ENCODE results near the gene FBN1.

FBN1 gene

DNA sequence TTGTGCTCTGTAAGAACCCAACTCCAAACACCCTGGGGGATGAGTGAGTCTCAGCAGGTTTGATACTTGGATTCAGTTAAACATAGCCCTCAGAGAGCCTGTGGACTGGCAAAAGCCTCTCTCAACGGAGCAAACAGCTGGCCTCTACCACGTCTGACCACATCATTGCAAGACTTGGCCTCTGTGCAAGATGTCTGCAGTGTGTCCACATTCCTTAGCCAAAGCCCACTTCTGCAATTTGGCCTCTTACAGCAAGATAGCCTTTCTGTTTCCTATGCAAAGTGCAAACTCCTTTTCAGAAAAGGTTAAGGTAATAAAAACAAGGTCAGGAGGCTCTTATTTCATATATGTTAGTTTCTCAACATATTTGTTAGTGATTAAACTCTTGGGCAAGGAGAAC lies 27.9 kb downstream of the FBN1 start:
- DNase-seq = no peak

DNA sequence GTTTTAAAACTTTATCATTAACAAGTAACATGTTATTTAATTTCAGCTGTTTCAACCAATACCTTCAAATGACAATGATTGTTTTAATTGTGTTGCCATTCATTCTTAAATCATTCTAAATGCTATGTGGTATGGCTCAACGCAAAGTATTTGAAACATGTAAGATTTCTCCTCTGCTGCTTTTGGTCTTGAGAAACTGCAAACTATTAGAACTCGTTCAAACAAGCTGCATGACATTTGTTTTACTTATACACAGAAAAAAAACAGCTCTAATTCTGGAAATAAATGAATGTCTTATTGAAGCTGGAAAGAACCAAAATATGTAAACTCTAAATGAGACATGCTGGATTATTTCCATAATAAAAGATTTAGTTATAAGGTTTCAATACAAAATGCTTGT lies 29.3 kb downstream of the FBN1 start:
- DNase-seq = no peak

DNA sequence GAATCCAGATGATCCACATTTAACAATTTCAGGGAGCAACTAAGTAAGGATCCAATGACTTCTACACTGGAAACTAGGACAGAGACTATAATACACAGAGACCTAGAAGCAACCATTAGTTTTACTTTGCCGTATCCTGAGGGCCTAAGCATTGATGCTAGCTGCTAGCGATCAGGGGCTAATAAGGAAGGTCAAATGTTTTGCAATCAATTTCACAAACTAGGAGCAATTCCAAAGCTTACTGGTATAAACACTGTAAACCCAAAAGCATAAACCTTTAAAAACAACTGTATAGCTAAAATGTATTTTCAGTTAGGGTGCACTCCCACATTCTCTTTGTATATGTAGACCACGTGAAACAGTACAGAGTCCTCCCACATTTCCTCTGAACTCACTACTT lies 31.5 kb downstream of the FBN1 start:
- DNase-seq = no peak

DNA sequence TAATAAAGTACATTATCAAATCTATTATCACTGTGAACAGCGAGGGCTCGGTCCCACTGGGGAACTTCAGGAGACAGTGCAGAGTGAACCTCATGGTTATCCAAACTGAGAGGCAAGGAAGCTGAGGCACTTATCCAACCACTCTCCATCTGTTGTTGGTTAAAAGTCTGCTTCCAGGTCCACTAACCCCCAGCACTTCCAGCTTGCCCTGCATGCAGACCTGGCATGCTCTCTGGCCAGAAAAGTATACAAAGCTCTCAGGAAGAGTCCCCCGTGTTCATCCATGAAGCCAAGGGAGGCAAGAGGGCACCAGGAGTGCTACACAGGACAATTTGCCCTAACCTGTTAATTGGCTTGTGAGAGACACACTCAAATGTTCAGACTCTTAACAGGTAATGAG lies 36.0 kb downstream of the FBN1 start:
- no peak for DNase-seq

DNA sequence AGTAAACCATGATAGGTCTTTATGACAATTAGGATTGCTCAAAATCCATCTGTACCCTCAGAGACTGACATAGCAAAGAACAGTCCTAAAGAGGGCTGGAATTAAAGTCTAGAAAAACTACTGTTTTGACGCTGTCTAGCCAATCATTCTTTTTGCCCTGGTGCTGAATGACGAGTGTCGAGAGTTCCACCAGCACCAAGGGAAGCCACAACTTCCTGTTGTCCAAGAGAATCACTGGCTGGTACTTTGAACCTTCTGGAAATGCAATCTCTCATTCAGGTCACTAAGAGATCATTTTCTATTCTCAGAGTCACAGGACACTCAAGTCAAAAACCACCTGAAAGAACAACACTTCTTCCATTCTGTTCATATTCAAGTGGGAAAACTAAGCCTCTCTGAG lies 37.7 kb downstream of the FBN1 start:
- no peak for DNase-seq

DNA sequence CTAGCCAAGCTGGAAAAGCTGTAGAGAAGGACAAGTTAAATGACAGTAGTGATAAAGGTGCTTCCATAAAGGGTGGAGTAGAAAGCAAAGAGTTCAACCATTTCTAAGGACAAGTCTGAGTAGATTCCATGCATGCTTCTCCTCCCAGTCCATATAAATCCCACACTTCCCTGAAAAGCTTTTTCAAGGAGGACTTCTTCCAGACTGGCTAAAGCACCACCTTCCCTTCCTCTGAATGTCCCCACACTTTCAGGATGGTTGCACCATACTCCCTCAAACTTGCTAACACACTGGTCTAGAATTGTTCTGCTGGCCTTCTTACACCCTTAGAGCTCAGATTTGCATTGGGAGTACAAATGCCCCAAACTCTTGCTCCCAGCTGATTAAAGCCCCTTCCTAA lies 40.9 kb downstream of the FBN1 start:
- no peak for DNase-seq

DNA sequence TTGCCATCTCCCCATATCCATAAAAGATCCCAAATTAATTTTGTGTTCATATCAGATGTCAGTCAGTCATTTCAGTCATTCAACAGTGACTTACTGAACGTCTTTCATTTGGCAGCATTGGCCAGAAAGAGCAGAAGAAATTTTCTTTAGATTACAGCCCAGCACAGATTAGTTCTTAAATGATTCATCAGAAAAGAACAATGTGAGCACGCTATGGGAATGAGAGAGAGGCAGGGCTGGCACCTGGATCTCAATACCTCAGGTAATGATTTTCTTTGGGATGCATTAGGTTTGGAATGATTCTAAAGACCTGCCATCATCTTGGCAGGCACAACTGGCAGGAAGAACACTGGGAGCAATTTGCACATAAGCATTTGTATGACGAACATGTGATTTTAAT lies 41.6 kb downstream of the FBN1 start:
- no peak for DNase-seq

DNA sequence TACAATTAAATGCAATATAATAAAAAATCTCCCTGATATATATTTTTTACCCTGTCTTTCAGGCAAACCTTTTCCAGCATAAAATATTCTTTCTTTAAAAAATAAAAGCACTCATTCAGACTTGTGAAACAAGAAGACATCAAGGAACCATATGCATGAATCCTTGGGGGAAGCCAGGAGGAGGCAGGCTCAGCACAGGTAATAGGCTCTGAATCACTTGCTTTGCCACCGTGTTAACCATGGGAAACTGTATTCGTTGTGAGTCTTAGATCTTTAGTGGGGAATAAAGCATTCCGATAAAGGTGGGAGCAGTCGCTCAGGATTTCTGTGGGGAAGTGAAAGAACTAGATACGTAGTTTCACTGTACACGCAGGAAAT lies 42.4 kb downstream of the FBN1 start:
- no peak for DNase-seq

DNA sequence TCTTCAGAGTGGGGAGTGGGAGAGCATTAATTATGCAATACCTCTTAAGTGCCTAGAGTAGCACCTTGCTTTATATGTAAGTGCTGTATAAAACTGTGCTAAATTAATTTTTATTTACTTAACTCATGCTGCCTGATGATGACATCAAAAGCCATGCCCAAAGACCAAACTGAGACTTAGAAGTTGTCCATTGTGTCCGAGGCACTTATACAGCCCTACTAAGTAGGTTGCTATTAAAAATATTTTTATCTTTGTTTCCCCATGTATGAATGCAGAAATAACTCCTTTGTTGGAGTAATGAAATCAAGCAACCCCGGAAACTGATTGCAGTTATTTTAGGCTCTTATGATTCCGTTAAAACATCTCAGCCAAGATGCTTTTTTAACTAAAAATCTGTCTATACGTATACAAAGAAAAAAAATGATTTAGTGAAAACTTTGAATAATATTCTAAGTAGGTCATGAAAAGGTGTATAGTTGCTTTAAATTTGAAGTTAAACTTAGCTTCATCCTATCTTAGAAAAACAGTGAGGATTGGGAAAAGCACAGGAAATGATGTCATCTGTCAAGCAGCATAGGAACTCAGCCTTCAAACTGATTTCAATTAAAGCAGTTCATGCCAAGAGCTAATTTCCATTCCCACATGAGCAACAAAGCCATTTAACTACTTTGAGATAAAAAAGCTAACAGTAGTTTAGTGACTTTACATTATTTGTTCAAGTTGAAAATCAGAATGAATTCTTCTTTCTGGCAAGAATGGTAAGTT lies 43.0 kb downstream of the FBN1 start:
- no peak for DNase-seq

DNA sequence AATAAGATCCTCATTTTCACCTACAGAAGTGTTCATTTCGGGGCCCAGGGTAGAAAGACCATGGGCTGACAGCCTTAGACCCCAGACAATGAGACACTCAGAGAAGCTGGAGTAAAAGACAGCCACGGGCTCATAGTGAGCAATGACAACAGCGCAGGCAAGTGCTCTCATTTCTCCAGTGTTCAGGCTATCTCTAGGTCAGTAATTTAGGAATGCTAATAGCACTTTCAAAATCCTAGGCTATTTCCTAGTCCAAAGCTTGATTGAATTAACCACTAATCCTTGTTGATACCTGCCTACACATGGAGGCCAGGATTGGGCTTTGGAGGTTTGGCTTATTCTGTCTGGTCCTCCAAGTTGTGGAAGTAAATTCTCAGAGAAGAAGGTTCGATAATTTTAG lies 44.4 kb downstream of the FBN1 start:
- no peak for DNase-seq

DNA sequence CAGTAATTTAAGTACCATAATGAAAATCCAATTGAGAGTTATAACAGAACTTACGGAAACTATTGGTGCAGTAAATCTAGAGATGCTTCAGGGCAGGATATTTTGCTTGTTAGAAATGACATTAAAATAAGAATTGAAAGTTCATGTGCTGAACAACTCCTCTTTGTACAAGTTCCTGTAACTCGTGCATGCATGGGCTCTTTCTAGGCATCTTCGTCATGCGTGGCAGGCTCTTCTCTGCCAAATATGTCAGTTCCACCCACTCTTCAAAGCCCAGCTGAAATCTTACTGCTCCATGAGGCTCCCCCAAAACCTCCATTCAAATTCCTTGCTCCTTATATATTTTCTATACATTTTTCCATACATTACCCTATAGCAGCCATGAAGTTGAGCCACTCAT lies 48.7 kb downstream of the FBN1 start:
- no peak for DNase-seq

DNA sequence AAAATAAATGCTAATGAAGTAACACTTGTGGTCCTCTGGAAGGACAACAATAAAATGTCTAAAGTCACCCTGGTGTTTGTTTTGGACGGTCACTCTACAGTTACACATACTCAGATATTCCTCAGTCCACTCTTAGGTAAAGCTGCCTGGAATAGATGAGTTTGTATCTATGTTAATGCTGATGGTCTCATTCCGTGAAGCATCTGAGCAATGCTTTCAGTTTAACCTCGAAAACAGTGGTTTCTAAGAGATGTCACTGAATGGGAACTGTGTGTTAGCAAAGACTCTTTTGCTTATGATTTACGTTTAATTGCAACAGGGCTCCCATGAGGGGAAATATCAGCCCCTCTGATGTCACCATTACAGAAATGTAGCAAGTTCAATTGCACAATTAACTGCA lies 49.1 kb downstream of the FBN1 start:
- no peak for DNase-seq

DNA sequence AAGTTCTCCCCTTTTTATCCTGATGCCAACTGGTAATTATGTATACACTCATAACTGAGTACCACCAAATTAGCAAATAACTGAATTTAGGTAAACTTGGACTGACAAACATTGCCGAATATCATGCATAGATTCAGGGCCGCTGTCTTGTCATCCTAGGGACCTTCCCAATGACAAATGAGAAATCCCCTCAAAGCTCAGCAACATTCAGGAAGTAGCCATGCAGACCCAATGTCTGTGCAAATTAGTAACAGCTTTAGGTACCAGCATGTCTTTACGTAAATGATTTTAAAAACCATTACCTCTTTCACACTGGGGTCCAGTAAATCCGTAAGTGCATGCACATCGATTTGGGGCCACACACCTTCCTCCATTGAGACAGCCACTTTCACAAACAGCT lies 49.5 kb downstream of the FBN1 start:
- DNase-seq = no peak

DNA sequence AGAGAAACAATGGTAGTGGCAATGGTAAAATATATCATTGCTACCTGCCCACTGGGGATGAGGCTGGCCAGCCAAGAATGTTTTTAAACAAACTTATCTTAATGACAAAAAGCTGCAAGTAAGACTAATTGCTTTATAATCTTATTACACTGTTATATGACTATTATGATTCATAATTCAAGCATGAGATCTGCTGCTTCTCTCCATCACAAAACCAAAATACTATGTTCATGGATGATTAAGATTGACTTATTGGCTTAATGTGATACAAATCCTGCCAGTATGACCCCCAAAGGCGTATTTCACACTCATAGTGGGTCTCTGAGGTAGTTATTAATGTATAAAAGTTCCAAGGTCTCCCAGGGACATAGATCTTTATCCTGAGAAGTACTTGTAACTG lies 52.6 kb downstream of the FBN1 start:
- no peak for DNase-seq

DNA sequence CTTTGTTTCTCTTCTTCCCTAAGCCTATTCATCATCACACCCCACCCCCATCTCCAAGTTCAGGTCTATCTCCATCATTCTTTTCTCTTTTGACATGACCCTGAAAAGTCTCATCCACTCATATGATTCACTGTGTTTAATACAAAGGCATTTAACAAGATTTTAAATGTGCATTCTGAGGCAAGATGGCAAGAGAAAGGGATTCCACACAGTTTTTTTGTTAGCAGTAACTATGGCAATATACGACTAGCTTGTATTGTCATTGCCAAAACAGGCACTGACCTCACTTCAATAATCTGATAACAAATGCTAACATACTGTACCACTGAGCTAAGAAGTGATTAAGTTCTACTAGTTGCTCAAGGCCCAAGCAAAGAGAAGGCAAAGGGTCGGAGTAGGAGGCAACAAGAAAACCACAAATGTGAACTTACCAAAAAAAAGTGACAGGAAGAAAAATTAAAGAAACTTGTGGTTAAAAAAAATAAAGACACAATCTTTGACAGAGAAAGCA lies 53.2 kb downstream of the FBN1 start:
- no peak for DNase-seq

DNA sequence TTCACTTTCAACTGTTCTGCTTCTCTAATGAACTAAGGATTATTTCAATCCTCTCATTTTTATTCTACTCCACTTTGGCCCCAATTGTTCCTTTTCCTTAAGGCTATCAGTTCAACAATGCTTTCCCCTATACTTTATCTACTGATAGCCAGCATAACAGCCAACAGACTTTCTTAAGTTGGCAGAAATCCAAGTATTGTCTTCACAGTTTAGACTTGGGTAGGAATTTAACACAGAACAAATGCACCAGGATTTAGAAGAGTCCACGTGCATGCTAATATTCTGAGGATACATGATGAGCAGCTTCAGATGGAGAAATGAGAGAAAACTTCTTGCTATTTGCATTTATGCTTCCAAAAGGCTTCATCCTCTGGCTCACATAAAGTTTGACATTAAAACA lies 54.8 kb downstream of the FBN1 start:
- DNase-seq = no peak

DNA sequence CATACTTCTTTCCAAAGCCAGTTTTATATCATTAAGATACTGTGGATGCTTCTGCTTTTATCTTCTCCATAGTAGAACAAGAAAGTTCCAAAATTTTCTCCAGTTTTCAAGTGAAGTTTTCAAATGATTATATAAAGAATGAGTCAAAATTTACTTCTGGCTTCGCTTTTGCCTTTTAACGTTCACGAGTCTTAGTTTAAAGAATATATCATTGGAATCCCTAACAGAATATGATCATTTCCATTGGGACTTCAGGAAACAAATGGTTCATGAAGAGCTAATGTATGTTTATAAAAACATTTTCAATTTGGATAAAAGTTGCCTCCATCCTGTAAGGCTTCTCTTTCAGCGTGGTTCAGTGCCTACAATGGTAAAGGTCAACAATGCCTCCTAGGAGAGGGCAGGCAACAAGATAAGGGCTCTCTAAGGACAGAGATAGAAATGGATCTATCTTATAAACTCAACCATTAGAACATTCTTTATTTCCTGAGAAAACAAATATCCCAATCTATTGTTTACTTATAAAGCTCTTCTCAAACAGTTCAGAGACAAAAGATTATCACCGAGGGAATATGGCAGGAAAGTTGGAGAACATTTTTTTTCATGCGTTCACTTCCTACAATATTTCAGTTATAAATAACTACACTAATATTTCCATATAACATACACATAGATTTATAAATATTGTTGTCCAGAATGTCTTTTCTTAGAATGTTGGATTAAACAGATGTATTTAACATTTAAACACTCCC lies 60.5 kb downstream of the FBN1 start:
- no peak for DNase-seq

DNA sequence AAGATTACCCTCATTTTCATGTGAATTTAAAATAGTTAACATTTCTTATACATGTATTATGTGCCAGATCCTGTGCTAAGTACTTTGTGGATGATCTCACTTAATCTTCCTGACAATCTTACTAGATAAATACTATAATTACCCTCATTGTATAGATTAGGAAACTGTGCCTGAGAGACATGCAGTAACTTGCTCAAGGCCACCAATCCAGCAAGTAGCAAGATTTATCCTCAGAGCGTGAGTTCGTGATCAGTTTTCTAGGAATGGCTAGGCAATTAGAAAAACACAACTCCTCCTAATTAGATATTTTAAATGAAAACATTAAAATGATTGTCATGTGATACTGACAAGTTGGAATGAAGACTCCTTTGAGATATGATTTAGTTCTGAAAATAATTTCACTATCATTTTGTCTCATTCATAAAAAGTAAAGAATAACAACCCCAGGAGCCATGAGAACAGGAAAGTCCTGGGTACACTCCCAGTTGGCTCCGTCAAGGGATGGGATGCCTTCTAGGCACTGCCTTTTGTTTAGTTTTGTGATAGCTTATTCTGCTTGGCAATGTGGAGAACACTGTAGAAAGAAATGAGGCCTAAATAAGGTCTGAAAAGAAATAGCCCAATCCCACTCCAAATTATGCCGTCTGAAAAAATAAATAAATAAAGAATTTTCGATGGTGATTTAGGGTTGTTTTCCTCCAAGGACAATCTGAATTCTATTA lies 61.3 kb downstream of the FBN1 start:
- DNase-seq = no peak

DNA sequence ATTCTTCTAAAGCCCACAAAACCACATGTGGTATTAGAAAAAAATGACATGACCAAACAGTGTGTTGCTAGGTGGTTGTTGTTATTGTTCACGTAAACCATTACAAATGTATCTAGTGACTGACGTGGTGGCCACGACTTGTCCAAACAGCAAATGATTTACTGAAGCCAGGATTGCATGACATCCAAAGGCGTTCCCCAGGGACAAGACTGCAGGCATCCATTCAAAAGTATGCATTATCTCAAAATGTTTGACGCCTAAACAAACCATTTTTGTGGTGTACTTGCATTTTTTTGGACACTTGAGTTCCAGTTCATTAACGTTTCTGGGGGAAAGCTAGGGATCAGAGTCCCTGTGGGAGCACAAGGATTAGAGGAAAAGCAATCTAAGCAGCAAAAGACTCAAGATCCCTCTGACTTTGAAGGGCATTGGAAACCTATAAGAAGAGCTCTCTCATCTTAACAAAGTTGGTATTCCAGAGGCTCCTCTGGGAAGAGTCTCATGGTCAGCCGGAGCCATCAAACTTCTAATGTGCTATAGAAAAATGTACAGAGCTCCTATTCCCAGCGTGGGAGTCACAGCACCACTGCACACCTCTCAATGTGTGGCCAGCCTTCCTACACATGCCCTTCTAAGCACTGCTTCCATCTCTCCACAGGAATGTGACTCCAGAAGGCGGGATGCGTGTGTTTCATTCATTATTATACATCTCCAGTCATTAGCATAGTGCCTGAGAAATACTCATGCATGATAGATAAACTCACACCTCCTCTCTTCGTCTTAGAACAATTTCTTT lies 62.9 kb downstream of the FBN1 start:
- no peak for DNase-seq

DNA sequence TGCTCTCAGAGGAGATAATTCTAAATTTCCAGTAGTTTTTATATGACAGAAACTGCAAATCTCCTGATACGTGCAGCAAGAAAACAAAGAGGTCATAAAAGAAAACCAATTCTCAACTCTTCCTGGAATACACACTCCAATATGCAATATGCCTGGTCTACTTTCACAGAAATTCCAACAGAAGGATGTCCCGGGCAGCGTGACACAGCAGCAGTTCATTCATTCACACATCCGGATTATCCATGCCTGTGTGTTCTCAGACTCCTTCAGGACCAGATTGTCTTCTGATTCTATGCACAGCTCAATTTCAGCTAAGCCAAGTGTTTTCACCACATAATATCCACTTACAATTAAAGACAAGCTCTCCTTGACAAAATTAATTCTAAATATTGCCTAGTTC lies 64.3 kb downstream of the FBN1 start:
- no peak for DNase-seq

DNA sequence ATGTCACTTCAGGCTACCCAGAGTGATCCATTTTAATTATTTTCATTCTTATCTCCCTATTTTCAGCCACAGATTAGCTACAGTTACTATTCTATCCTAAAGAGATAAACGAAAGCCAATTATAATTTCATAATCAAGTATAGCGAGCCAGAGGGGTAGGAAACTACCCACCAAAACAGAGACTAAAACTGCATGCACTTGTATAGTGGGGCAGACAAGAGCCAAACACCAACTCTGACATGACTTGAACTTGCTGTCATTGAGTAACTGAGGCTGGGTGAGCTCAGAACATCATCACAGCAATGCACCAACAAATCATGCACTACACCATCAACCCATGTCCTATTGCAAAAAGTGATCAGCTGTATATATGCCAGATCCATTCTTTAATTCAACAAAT lies 64.8 kb downstream of the FBN1 start:
- DNase-seq = no peak

DNA sequence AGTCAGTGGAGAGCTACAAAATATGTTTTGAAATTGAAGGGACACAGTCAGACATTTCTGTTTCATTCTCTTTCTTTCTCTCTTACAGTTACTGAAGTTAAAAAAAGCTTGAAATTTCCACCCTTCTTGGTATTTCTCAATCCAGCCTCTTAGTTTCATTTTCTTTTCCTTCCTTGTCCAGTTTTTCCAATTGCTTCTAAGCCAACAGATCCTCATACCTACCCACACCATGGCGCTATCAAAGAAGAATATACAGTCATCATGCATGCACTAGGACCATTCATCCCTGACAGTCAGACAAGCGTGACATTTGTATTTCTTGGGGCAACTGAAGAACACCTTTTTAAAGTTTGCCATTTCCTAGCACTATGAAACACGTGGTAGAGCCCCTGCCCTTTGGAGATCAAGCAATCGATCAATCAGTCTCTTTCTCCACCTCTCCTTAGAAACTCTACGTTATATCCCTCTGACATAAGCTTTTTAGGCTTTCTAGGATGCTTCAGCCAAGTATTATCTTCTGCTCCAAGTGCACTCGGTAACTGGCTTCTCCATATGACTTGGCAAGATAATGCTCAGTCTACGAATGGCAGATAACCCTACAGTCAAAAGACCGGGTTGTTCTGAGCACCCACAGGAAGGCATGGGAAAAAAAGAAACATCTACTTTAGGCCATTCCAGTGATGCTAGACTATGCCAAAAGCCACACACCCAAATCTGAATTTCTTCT lies 65.4 kb downstream of the FBN1 start:
- DNase-seq = no peak
